ENCODE results near the gene DBP.

DNA sequence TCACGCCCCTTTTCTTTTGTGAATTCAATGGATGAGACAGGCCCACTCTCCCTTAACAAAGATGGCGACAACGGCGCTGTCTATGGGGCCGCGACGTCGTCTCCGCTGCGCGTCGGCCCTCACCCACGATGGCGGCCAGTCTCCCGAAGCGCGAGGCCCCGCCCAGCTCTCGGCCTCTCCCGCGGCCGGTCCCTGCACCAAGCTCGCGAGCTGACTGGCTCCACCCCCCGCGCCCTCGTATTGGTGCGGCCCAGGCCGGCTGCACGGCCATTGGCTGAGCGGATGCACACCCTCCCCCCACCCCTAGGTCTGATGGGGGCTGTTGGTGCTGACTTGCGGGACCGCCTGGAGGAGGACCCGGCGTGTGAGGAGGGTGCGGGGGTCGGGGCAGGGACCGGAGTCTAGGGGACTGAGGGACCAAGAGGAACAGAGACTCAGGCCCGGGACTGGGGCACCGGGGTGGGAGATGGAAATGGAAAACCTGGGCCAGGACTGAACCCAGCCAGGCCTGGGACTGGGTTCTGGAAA lies 13.0 kb downstream of the DBP start:
- TF ChIP-seq CTCF (conservative IDR thresholded peaks at IDR 0.05 in 1 of 2, IDR thresholded peaks at IDR 0.05 in 1 of 2; ENCODE audit: extremely low read depth in 1 of 2, insufficient read depth in 1 of 2, low read depth in 1 of 2, low read length in 2 of 2): no peak
- no peak for TF ChIP-seq EZH2 (IDR thresholded peaks at IDR 0.05; ENCODE audit: borderline replicate concordance, low read length)

Measured in mammary epithelial cell (primary cell).